ENCODE results near the gene FAT1.

GRCh38 chr4:186653969-186654368, 69.7 kb downstream of the FAT1 start:
- TF ChIP-seq CTCF (IDR thresholded peaks at IDR 0.05) (no peak), POLR2A (IDR thresholded peaks at IDR 0.05) (no peak)

Measured in testis (tissue), 2 donors.